Measurements from ENCODE around the gene RNF151. TPM values are rescaled to one million over a fixed set of nuclear protein-coding genes. Genes with fewer than 3 reads are reported as not detected.
A peak's percentile ranks its signal among the peaks of the same experiment; 100 is the strongest.

The RNF151 gene
- total and polyA plus RNA-seq, 2 of the 13 experiments (the other 11 are each of a cell fraction or from before 2014, with no cell fraction given), result not detected

DNA sequence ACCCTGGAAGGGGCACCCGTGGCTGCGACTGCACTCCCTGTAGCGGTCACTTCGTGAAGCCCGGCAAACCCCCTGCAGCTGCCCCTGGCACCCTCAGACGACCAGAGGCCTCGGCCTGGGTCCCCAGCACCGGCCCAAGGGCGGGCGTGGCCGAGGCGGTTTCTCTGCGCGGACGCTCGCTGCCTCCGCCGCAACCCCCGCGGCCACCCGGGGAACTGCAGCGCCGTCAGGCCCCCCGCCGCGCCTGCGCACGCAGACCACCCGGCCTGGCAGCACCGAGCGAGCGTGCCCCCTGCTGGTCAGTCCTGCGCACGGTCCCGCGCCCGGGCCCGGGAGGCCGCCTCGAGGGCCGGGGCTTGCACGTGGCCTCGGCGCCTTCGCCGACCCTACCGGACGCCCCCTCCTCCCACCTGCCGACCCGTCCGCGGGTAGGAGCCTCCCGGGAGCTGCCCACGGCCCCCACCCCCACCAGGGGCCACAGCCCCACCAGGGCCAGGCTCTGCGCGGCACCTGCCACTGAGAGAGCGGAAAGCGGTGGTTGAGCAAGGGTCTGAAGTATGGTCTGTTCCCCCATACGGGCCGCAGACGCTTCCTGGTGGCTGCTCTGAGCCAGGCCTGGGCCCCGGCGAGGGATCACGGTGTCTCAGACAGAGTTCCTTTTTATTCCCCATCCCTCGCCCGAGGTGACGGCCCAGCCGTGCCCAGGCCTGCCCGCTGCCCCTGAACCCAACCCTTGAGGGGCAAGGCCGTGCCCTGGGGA is 36.9 kb upstream of the RNF151 start (continued):
- TF ChIP-seq MED8 (CRISPR knock-in tag; IDR thresholded peaks at IDR 0.05; ENCODE audit: insufficient replicate concordance) (no peak), NFYC (CRISPR knock-in tag; IDR thresholded peaks at IDR 0.05) (no peak), ZNF7 (CRISPR knock-in tag; IDR thresholded peaks at IDR 0.05) (no peak), ZFP37 (CRISPR knock-in tag; IDR thresholded peaks at IDR 0.05; ENCODE audit: borderline replicate concordance) (no peak), ZNF777 (CRISPR knock-in tag; IDR thresholded peaks at IDR 0.05) (peak; percentile 90), CENPT (CRISPR knock-in tag; IDR thresholded peaks at IDR 0.05; ENCODE audit: low read depth) (0 out of 2 replicates have a peak, but pooled peaks have one; percentile 64), GTF2F1 (IDR thresholded peaks at IDR 0.05; ENCODE audit: low read length) (no peak), PAWR (CRISPR knock-in tag; IDR thresholded peaks at IDR 0.05; ENCODE audit: borderline replicate concordance) (0 out of 2 replicates have a peak, but pooled peaks have one; percentile 15), CCDC6 (CRISPR knock-in tag; IDR thresholded peaks at IDR 0.05) (peak; percentile 51; the same call in 1 of the 2 replicates), POGZ (CRISPR knock-in tag; IDR thresholded peaks at IDR 0.05) (no peak), ZSCAN31 (CRISPR knock-in tag; IDR thresholded peaks at IDR 0.05; ENCODE audit: low read depth) (peak; percentile 91), ZNF616 (CRISPR knock-in tag; IDR thresholded peaks at IDR 0.05; ENCODE audit: low read depth) (peak; percentile 65; the same call in 1 of the 2 replicates), ZNF607 (CRISPR knock-in tag; IDR thresholded peaks at IDR 0.05; ENCODE audit: borderline replicate concordance) (peak; percentile 96), ZNF101 (CRISPR knock-in tag; IDR thresholded peaks at IDR 0.05; ENCODE audit: borderline replicate concordance, low read depth) (no peak), NR2C2 (CRISPR knock-in tag; IDR thresholded peaks at IDR 0.05; ENCODE audit: borderline replicate concordance) (peak; percentile 52; the same call in 1 of the 2 replicates), DPF2 (CRISPR knock-in tag; IDR thresholded peaks at IDR 0.05; ENCODE audit: borderline replicate concordance, low read depth) (no peak), MTF1 (CRISPR knock-in tag; IDR thresholded peaks at IDR 0.05) (no peak), MAFF (IDR thresholded peaks at IDR 0.05; ENCODE audit: low read depth, low read length) (no peak), ZNF530 (CRISPR knock-in tag; IDR thresholded peaks at IDR 0.05; ENCODE audit: low read depth) (no peak), MIER2 (CRISPR knock-in tag; IDR thresholded peaks at IDR 0.05) (no peak), KAT2B (IDR thresholded peaks at IDR 0.05; ENCODE audit: borderline replicate concordance, low read depth, low read length) (no peak)
- TF ChIP-seq, protein P1, sequence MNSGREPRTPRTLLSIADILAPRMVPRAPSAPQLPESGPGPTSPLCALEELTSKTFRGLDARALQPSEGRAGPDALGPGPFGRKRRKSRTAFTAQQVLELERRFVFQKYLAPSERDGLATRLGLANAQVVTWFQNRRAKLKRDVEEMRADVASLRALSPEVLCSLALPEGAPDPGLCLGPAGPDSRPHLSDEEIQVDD (CRISPR knock-in tag; IDR thresholded peaks at IDR 0.05; ENCODE audit: borderline replicate concordance), result peak; percentile 76; the same call in 1 of the 2 replicates
- TF ChIP-seq, protein P2, sequence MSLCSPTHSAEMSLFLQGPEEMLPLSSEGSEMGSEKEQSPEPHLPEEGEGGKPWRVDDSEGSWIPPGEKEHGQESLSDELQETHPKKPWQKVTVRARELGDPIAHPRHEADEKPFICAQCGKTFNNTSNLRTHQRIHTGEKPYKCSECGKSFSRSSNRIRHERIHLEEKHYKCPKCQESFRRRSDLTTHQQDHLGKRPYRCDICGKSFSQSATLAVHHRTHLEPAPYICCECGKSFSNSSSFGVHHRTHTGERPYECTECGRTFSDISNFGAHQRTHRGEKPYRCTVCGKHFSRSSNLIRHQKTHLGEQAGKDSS (CRISPR knock-in tag; IDR thresholded peaks at IDR 0.05; ENCODE audit: borderline replicate concordance, low read depth), result peak; percentile 90; the same call in 1 of the 2 replicates
- TF ChIP-seq, protein P3, sequence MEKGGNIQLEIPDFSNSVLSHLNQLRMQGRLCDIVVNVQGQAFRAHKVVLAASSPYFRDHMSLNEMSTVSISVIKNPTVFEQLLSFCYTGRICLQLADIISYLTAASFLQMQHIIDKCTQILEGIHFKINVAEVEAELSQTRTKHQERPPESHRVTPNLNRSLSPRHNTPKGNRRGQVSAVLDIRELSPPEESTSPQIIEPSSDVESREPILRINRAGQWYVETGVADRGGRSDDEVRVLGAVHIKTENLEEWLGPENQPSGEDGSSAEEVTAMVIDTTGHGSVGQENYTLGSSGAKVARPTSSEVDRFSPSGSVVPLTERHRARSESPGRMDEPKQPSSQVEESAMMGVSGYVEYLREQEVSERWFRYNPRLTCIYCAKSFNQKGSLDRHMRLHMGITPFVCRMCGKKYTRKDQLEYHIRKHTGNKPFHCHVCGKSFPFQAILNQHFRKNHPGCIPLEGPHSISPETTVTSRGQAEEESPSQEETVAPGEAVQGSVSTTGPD (CRISPR knock-in tag; IDR thresholded peaks at IDR 0.05), result no peak
- TF ChIP-seq, protein P4, sequence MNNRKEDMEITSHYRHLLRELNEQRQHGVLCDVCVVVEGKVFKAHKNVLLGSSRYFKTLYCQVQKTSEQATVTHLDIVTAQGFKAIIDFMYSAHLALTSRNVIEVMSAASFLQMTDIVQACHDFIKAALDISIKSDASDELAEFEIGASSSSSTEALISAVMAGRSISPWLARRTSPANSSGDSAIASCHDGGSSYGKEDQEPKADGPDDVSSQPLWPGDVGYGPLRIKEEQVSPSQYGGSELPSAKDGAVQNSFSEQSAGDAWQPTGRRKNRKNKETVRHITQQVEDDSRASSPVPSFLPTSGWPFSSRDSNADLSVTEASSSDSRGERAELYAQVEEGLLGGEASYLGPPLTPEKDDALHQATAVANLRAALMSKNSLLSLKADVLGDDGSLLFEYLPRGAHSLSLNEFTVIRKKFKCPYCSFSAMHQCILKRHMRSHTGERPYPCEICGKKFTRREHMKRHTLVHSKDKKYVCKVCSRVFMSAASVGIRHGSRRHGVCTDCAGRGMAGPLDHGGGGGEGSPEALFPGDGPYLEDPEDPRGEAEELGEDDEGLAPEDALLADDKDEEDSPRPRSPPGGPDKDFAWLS (CRISPR knock-in tag; IDR thresholded peaks at IDR 0.05; ENCODE audit: borderline replicate concordance), result no peak; the same call in 1 of the 2 replicates

All from HepG2 (cell line).